H1 (cell line): ENCODE measurements around the gene PSD. TPM values are rescaled to one million over a fixed set of nuclear protein-coding genes. Genes with fewer than 3 reads are reported as not detected.

Experiments
- CTCF ChIA-PET: fragments of 300-600 bp; sonication (Branson Sonifier 250); formaldehyde crosslinking; loops from one replicate; lab custom pipeline; 2021; ENCODE audit not compliant: partially characterized antibody; lab: Charles Lee
- POLR2A ChIA-PET: fragments of 300-600 bp; sonication (Branson Sonifier 250); formaldehyde crosslinking; loops from one replicate; lab custom pipeline; 2021; ENCODE audit warnings: inconsistent platforms; ENCODE audit not compliant: partially characterized antibody; lab: Charles Lee
- DNase-seq, 2 experiments: peaks; one replicate each; pipeline versions ENCODE4 v3.0.0 to v3.0.0-alpha.2; 2010 to 2022; ENCODE audit warnings: low spot score in 2 of 2, low read depth in 1 of 2, mixed read lengths in 1 of 2
- FAIRE-seq: peaks from 2 replicates; lab custom pipeline; 2011; peaks lifted over from hg19 to GRCh38; lab: Jason Lieb, UNC
- H2AFZ ChIP-seq: 2 replicates; pipeline ENCODE4 v1.8.1; 2012; ENCODE audit warnings: low read length, inconsistent platforms
- H2AK5ac ChIP-seq: 2 replicates; pipeline ENCODE4 v1.6.1; 2013; ENCODE audit warnings: low read depth, low read length
- H2BK120ac ChIP-seq: replicated peaks from 2 replicates; pipeline ENCODE3; 2013; ENCODE audit warnings: low read depth, low read length, inconsistent platforms
- H2BK12ac ChIP-seq: 2 replicates; pipeline ENCODE4 v1.6.1; 2013; ENCODE audit warnings: low read depth, low read length
- H2BK15ac ChIP-seq: 2 replicates; pipeline ENCODE4 v1.6.1; 2013; ENCODE audit warnings: low read length
- H2BK20ac ChIP-seq: 2 replicates; pipeline ENCODE4 v1.6.1; 2013; ENCODE audit warnings: low read length
- H2BK5ac ChIP-seq: 2 replicates; pipeline ENCODE4 v1.6.1; 2013; ENCODE audit warnings: low read depth, low read length
- H3K14ac ChIP-seq: 2 replicates; pipeline ENCODE4 v1.6.1; 2013; ENCODE audit warnings: inconsistent platforms; ENCODE audit not compliant: insufficient read length
- H3K18ac ChIP-seq: 2 replicates; pipeline ENCODE4 v1.6.1; 2013; ENCODE audit warnings: low read length; ENCODE audit errors: extremely low read depth
- H3K23ac ChIP-seq: 2 replicates; pipeline ENCODE4 v1.6.1; 2013; ENCODE audit warnings: inconsistent platforms; ENCODE audit not compliant: insufficient read length
- H3K23me2 ChIP-seq: 2 replicates; pipeline ENCODE4 v1.6.1; 2013; ENCODE audit warnings: low read depth, low read length
- H3K27ac ChIP-seq: 2 replicates; pipeline ENCODE4 v1.6.1; 2011; ENCODE audit warnings: low read depth, low read length, inconsistent platforms
- H3K27me3 ChIP-seq, 4 experiments: replicated peaks in 1 of 4; 1 replicate in 1 of 4; 2 replicates in 3 of 4; pipeline versions ENCODE4 v1.6.1 to v1.8.1; 2011 to 2013; ENCODE audit warnings: low read length in 3 of 4, mild to moderate bottlenecking in 3 of 4, inconsistent platforms in 2 of 4, mixed read lengths in 2 of 4, moderate library complexity in 1 of 4; ENCODE audit not compliant: control insufficient read depth in 3 of 4, insufficient read depth in 3 of 4; ENCODE audit errors: extremely low read depth in 1 of 4
- H3K36me3 ChIP-seq, 4 experiments: 2 replicates each; pipeline versions ENCODE4 v1.6.1 to v1.8.1; 2011 to 2013; ENCODE audit warnings: mild to moderate bottlenecking in 4 of 4, low read length in 3 of 4, moderate library complexity in 2 of 4, control low read depth in 1 of 4, inconsistent platforms in 1 of 4; ENCODE audit not compliant: insufficient read depth in 4 of 4, control insufficient read depth in 2 of 4
- H3K4ac ChIP-seq: replicated peaks from 2 replicates; pipeline ENCODE3; 2013; ENCODE audit warnings: low read length, low read depth, mixed read lengths, inconsistent platforms; ENCODE audit not compliant: insufficient read length
- H3K4me1 ChIP-seq, 4 experiments: replicated peaks in 1 of 4; 1 replicate in 1 of 4; 2 replicates in 3 of 4; pipeline versions ENCODE4 v1.6.1 to v1.8.1; 2011 to 2013; ENCODE audit warnings: low read length in 3 of 4, inconsistent platforms in 2 of 4, mixed read lengths in 1 of 4; ENCODE audit not compliant: insufficient read depth in 4 of 4, control insufficient read depth in 3 of 4
- H3K4me2 ChIP-seq, 2 experiments: 2 replicates each; pipeline versions ENCODE4 v1.6.1 to v1.8.1; 2011 to 2013; ENCODE audit warnings: low read depth in 2 of 2, low read length in 2 of 2, control low read depth in 1 of 2, inconsistent platforms in 1 of 2, mild to moderate bottlenecking in 1 of 2; ENCODE audit not compliant: insufficient read depth in 1 of 2
- H3K4me3 ChIP-seq, 4 experiments: fragments of 200-600, 300-600 bp in 1 of 4; sonication (generic), shearing (Covaris generic), sonication (Bioruptor Twin) in 1 of 4; 2 replicates each; pipeline versions ENCODE4 v1.5.1 to v1.8.1; 2011 to 2016; ENCODE audit warnings: low read length in 4 of 4, low read depth in 3 of 4, control low read depth in 2 of 4, inconsistent platforms in 2 of 4, mild to moderate bottlenecking in 2 of 4, mixed read lengths in 1 of 4, moderate library complexity in 1 of 4; ENCODE audit not compliant: insufficient read depth in 2 of 4; ENCODE audit errors: extremely low read depth in 1 of 4
- H3K56ac ChIP-seq: replicated peaks from 2 replicates; pipeline ENCODE3; 2013; ENCODE audit warnings: low read depth, mild to moderate bottlenecking, mixed read lengths, low read length, inconsistent platforms; ENCODE audit not compliant: insufficient read length
- H3K79me1 ChIP-seq: 2 replicates; pipeline ENCODE4 v1.6.1; 2013; ENCODE audit warnings: low read depth, low read length, control low read depth
- H3K79me2 ChIP-seq, 2 experiments: 2 replicates each; pipeline versions ENCODE4 v1.6.1 to v1.8.1; 2012 to 2013; ENCODE audit warnings: low read length in 2 of 2, mild to moderate bottlenecking in 2 of 2, inconsistent platforms in 1 of 2; ENCODE audit not compliant: insufficient read depth in 2 of 2, control insufficient read depth in 1 of 2
- H3K9ac ChIP-seq, 4 experiments: replicated peaks in 1 of 4; 1 replicate in 1 of 4; 2 replicates in 3 of 4; pipeline versions ENCODE4 v1.6.1 to v1.8.1; 2011 to 2013; ENCODE audit warnings: low read depth in 3 of 4, low read length in 3 of 4, control low read depth in 2 of 4, mild to moderate bottlenecking in 2 of 4, moderate library complexity in 2 of 4, inconsistent platforms in 1 of 4; ENCODE audit errors: extremely low read depth in 1 of 4
- H3K9me3 ChIP-seq, 2 experiments: 2 replicates each; pipeline versions ENCODE4 v1.6.1 to v1.8.1; 2012 to 2013; ENCODE audit warnings: mild to moderate bottlenecking in 2 of 2, moderate library complexity in 2 of 2, control low read depth in 1 of 2, inconsistent platforms in 1 of 2, low read depth in 1 of 2, low read length in 1 of 2, mixed read lengths in 1 of 2; ENCODE audit not compliant: insufficient read depth in 2 of 2
- H4K20me1 ChIP-seq, 2 experiments: replicated peaks in 1 of 2; 2 replicates each; pipeline versions ENCODE3 to v1.8.1; 2011 to 2013; ENCODE audit warnings: inconsistent platforms in 2 of 2, low read length in 2 of 2, mild to moderate bottlenecking in 1 of 2; ENCODE audit not compliant: insufficient read depth in 2 of 2, control insufficient read depth in 1 of 2
- H4K5ac ChIP-seq: 2 replicates; pipeline ENCODE4 v1.6.1; 2013; ENCODE audit warnings: low read length, low read depth, mixed read lengths, inconsistent platforms; ENCODE audit not compliant: insufficient read length
- H4K8ac ChIP-seq: 2 replicates; pipeline ENCODE4 v1.8.0; 2013; ENCODE audit warnings: mild to moderate bottlenecking, moderate library complexity, low read length, inconsistent platforms; ENCODE audit not compliant: insufficient read depth; ENCODE audit errors: extremely low read depth
- H4K91ac ChIP-seq: replicated peaks from 2 replicates; pipeline ENCODE3; 2013; ENCODE audit warnings: low read length, mixed read lengths, inconsistent platforms; ENCODE audit not compliant: insufficient read length
- E2F6 ChIP-seq: IDR thresholded peaks from 2 replicates; pipeline ENCODE4 v1.6.1; 2012; ENCODE audit warnings: inconsistent platforms
- SIN3A ChIP-seq, 2 experiments: IDR thresholded peaks in 1 of 2; conservative IDR thresholded peaks in 1 of 2; 2 replicates each; pipeline ENCODE4 v1.6.1; 2011 to 2012; ENCODE audit warnings: low read length in 2 of 2, improper control_type of control experiment in 1 of 2, low read depth in 1 of 2, mild to moderate bottlenecking in 1 of 2
- whole genome bisulfite sequencing, 2 experiments: shearing (Covaris generic) in 1 of 2; methylation state at CpG; one replicate each; pipeline versions ENCODE4 v1.1.6 to v1.1.7; 2013 to 2015; ENCODE audit warnings: low lambda C conversion rate in 2 of 2, mixed read lengths in 2 of 2, inconsistent platforms in 1 of 2, low coverage in 1 of 2, missing lambda C conversion rate in 1 of 2; ENCODE audit not compliant: insufficient replicate concordance in 2 of 2, insufficient coverage in 1 of 2, insufficient read length in 1 of 2; ENCODE audit errors: extremely low coverage in 1 of 2, missing lambda C conversion rate in 1 of 2; 5-methylcytosine and 5-hydroxymethylcytosine counted together
- polyA plus RNA-seq, 7 experiments: library from polyadenylated mRNA; depleted of rRNA in 3 of 7; stranded (reverse) in 5 of 7; unstranded in 2 of 7; fragments of >200 nt in 5 of 7; fragments of 200-250 nt in 2 of 7; gene quantifications; 1 replicate in 5 of 7; 2 replicates in 1 of 7; 4 replicates in 1 of 7; pipeline versions ENCODE4 v1.2.1 to v1.2.3, GENCODE V29; 2011 to 2013; ENCODE audit warnings: missing spikeins in 2 of 7, mixed read lengths in 2 of 7
- total RNA-seq: library from RNA; stranded (reverse); fragmentation: NEBNext Ultra II Directional; extraction: Animal tissue kit (Norgen Biotek cat#: 25700); gene quantifications from 2 replicates; pipeline ENCODE4 v1.2.1, GENCODE V29; 2021

The PSD gene
- total and polyA plus RNA-seq, 2 of the 8 experiments (the other 6 are each of a cell fraction or from before 2014, with no cell fraction given) = 5.4 to 6.0 TPM

- DNase-seq = no peak
Measured at GRCh38 chr10:102408131-102408727, 10.4 kb downstream of the PSD start.

More at GRCh38 chr10:102408131-102408727, 10.4 kb downstream of the PSD start:
- H2AK5ac ChIP-seq = peak overlapping the region; percentile 96; the same call in 1 of the 2 replicates
- H3K23me2 ChIP-seq = peaks cover 26% of the 10 kb centered on the region
- peak overlapping the region; percentile 85 for H2BK12ac ChIP-seq
- TF ChIP-seq E2F6 = 0 out of 2 replicates have a peak, but pooled peaks have one; percentile 18
- no peak for TF ChIP-seq SIN3A (conservative IDR thresholded peaks at IDR 0.05 in 1 of 2, IDR thresholded peaks at IDR 0.05 in 1 of 2; ENCODE audit: low read depth in 1 of 2, low read length in 2 of 2)
- TF ChIP-seq, all 59 proteins: peak for 1
- WGBS, 2 experiments = 66% methylated on average over 12 of the region's 14 CpGs; no CpG with 5 or more reads in 1 of the 2 experiments
- no peaks in the 10 kb centered on the region for H3K9me3 ChIP-seq
- FAIRE-seq = no peak
- no peak overlapping the region; a peak in 1 of 7 replicates for H3K9ac ChIP-seq
- H4K20me1 ChIP-seq = peaks cover 0 to 8% of the 10 kb centered on the region in 2 experiments
- ChIA-PET POLR2A (interaction anchor here (1.4 to 5.9 kb wide), 3 partner anchors 9 to 13 kb away, joined by 4 to 33 read pairs (median 7); partner anchors contain the start of genes FBXL15 and NFKB2), CTCF (interaction anchor here (7.2 to 16.4 kb wide), 2 partner anchors 12 to 177 kb away, joined by 79 to 184 read pairs; partner anchors contain the start of genes ELOVL3 and NFKB2)
- no peak overlapping the region for H3K23ac ChIP-seq
- no peak overlapping the region; the same call in 1 of the 2 replicates for H4K8ac ChIP-seq
- peaks cover 7 to 30% (median 20%) of the 10 kb centered on the region in 4 experiments for H3K4me1 ChIP-seq
- no peaks in the 10 kb centered on the region for H3K36me3 ChIP-seq
- no peak overlapping the region for H2BK120ac ChIP-seq
- H3K56ac ChIP-seq = no peak overlapping the region
- no peak overlapping the region for H2AFZ ChIP-seq
- no peaks in the 10 kb centered on the region for H3K79me2 ChIP-seq
- peak overlapping the region; percentile 55 to 70 (median 57) for H3K4me3 ChIP-seq
- H4K5ac ChIP-seq = no peak overlapping the region
- no peaks in the 10 kb centered on the region for H3K79me1 ChIP-seq
- no peak overlapping the region for H3K4ac ChIP-seq
- H2BK5ac ChIP-seq = 0 out of 2 replicates have a peak overlapping the region, but pooled peaks have one; percentile 44
- no peak overlapping the region for H2BK20ac ChIP-seq
- H2BK15ac ChIP-seq = peak overlapping the region; percentile 99
- H3K18ac ChIP-seq = no peak overlapping the region
- H3K27me3 ChIP-seq = peaks cover 17 to 52% (median 50%) of the 10 kb centered on the region in 4 experiments
- H3K14ac ChIP-seq = no peak overlapping the region
- H3K27ac ChIP-seq = no peak overlapping the region
- peak overlapping the region; percentile 46 for H4K91ac ChIP-seq
- peak overlapping the region; percentile 88 for H3K4me2 ChIP-seq
